ENCODE data around the gene R3HDM2.

Gene R3HDM2

GRCh38 chr12:57452181-57452936, 21.5 kb upstream of the R3HDM2 start:
- H4K8ac ChIP-seq (ENCODE audit: low read depth, low read length): no peak overlapping the region
- H3K36me3 ChIP-seq (ENCODE audit: control insufficient read depth in 1 of 2, insufficient read depth in 2 of 2, low read length in 2 of 2): no peaks in the 10 kb centered on the region
- H4K91ac ChIP-seq (ENCODE audit: low read depth, low read length): no peak overlapping the region
- H3K23ac ChIP-seq (ENCODE audit: low read length): no peak overlapping the region
- H3K79me1 ChIP-seq (ENCODE audit: low read length): no peaks in the 10 kb centered on the region
- H3K9ac ChIP-seq (ENCODE audit: low read length): no peak overlapping the region
- no peaks in the 10 kb centered on the region for H3K27me3 ChIP-seq (ENCODE audit: insufficient read depth, low read length)
- H3K18ac ChIP-seq (ENCODE audit: low read length): no peak overlapping the region
- H3K4ac ChIP-seq (ENCODE audit: low read depth, low read length): no peak overlapping the region
- peak in 1 of 2 donors; percentile 17 for DNase-seq
- no peak overlapping the region for H2AK5ac ChIP-seq (ENCODE audit: low read length)
- no peak overlapping the region for H2BK12ac ChIP-seq (ENCODE audit: low read length)
- H4K12ac ChIP-seq (ENCODE audit: low read depth, low read length): no peak overlapping the region
- H3K4me1 ChIP-seq (ENCODE audit: control insufficient read depth in 1 of 2, insufficient read depth in 2 of 2, low read length in 2 of 2): no peaks in the 10 kb centered on the region
- no peaks in the 10 kb centered on the region for H3K9me3 ChIP-seq (ENCODE audit: insufficient read depth, low read depth, low read length)
- no peak overlapping the region for H2BK5ac ChIP-seq (ENCODE audit: low read depth, low read length, poor library complexity)
- H3K27ac ChIP-seq (ENCODE audit: low read depth, low read length): no peak overlapping the region
- no CpG with 5 or more reads among the region's 9 CpGs for WGBS (ENCODE audit: extremely low coverage, insufficient coverage, insufficient read length)
- H3K4me2 ChIP-seq (ENCODE audit: low read length): no peak overlapping the region
- H2AFZ ChIP-seq (ENCODE audit: insufficient read depth, low read length, poor library complexity): no peak overlapping the region
- H2BK120ac ChIP-seq (ENCODE audit: insufficient read depth, low read length, poor library complexity): no peak overlapping the region
- no peak overlapping the region for H3K14ac ChIP-seq (ENCODE audit: low read length)
- H3K79me2 ChIP-seq (ENCODE audit: control insufficient read depth, insufficient read depth, low read length, poor library complexity): no peaks in the 10 kb centered on the region
- no peak overlapping the region for H3K4me3 ChIP-seq (ENCODE audit: low read depth, low read length)

GRCh38 chr12:57451233-57451778, 20.5 kb upstream of the R3HDM2 start:
- no peaks in the 10 kb centered on the region for H3K4me1 ChIP-seq (ENCODE audit: control insufficient read depth in 1 of 2, insufficient read depth in 2 of 2, low read length in 2 of 2)
- no peak overlapping the region for H3K4me2 ChIP-seq (ENCODE audit: low read length)
- no peak overlapping the region for H2AFZ ChIP-seq (ENCODE audit: insufficient read depth, low read length, poor library complexity)
- H2BK12ac ChIP-seq (ENCODE audit: low read length): no peak overlapping the region
- no CpG with 5 or more reads among the region's 6 CpGs for WGBS (ENCODE audit: extremely low coverage, insufficient coverage, insufficient read length)
- no peak overlapping the region for H3K4ac ChIP-seq (ENCODE audit: low read depth, low read length)
- no peaks in the 10 kb centered on the region for H3K36me3 ChIP-seq (ENCODE audit: control insufficient read depth in 1 of 2, insufficient read depth in 2 of 2, low read length in 2 of 2)
- H3K14ac ChIP-seq (ENCODE audit: low read length): no peak overlapping the region
- H4K8ac ChIP-seq (ENCODE audit: low read depth, low read length): no peak overlapping the region
- H4K91ac ChIP-seq (ENCODE audit: low read depth, low read length): no peak overlapping the region
- H3K27ac ChIP-seq (ENCODE audit: low read depth, low read length): no peak overlapping the region
- no peak overlapping the region for H3K4me3 ChIP-seq (ENCODE audit: low read depth, low read length)
- DNase-seq: no peak
- H3K79me2 ChIP-seq (ENCODE audit: control insufficient read depth, insufficient read depth, low read length, poor library complexity): no peaks in the 10 kb centered on the region
- no peak overlapping the region for H2AK5ac ChIP-seq (ENCODE audit: low read length)
- H4K12ac ChIP-seq (ENCODE audit: low read depth, low read length): no peak overlapping the region
- H2BK120ac ChIP-seq (ENCODE audit: insufficient read depth, low read length, poor library complexity): no peak overlapping the region
- no peaks in the 10 kb centered on the region for H3K79me1 ChIP-seq (ENCODE audit: low read length)
- H3K23ac ChIP-seq (ENCODE audit: low read length): no peak overlapping the region
- H3K9me3 ChIP-seq (ENCODE audit: insufficient read depth, low read depth, low read length): no peaks in the 10 kb centered on the region
- no peak overlapping the region for H3K18ac ChIP-seq (ENCODE audit: low read length)
- H2BK5ac ChIP-seq (ENCODE audit: low read depth, low read length, poor library complexity): no peak overlapping the region
- H3K9ac ChIP-seq (ENCODE audit: low read length): no peak overlapping the region
- no peaks in the 10 kb centered on the region for H3K27me3 ChIP-seq (ENCODE audit: insufficient read depth, low read length)

- Histone ChIP-seq H2BK5ac (ENCODE audit: low read depth, low read length, poor library complexity) (no peak overlapping the region), H4K91ac (ENCODE audit: low read depth, low read length) (no peak overlapping the region), H3K9me3 (ENCODE audit: insufficient read depth, low read depth, low read length) (no peaks in the 10 kb centered on the region), H3K9ac (ENCODE audit: low read length) (no peak overlapping the region), H3K36me3 (ENCODE audit: control insufficient read depth in 1 of 2, insufficient read depth in 2 of 2, low read length in 2 of 2) (no peaks in the 10 kb centered on the region), H3K4me2 (ENCODE audit: low read length) (no peak overlapping the region), H4K8ac (ENCODE audit: low read depth, low read length) (no peak overlapping the region), H3K79me1 (ENCODE audit: low read length) (no peaks in the 10 kb centered on the region), H3K14ac (ENCODE audit: low read length) (no peak overlapping the region), H3K4ac (ENCODE audit: low read depth, low read length) (no peak overlapping the region), H4K12ac (ENCODE audit: low read depth, low read length) (no peak overlapping the region), H3K18ac (ENCODE audit: low read length) (no peak overlapping the region), H3K4me1 (ENCODE audit: control insufficient read depth in 1 of 2, insufficient read depth in 2 of 2, low read length in 2 of 2) (no peaks in the 10 kb centered on the region), H2AK5ac (ENCODE audit: low read length) (no peak overlapping the region), H2AFZ (ENCODE audit: insufficient read depth, low read length, poor library complexity) (no peak overlapping the region), H2BK120ac (ENCODE audit: insufficient read depth, low read length, poor library complexity) (no peak overlapping the region), H2BK12ac (ENCODE audit: low read length) (no peak overlapping the region), H3K79me2 (ENCODE audit: control insufficient read depth, insufficient read depth, low read length, poor library complexity) (no peaks in the 10 kb centered on the region), H3K23ac (ENCODE audit: low read length) (no peak overlapping the region), H3K4me3 (ENCODE audit: low read depth, low read length) (no peak overlapping the region), H3K27ac (ENCODE audit: low read depth, low read length) (no peak overlapping the region), H3K27me3 (ENCODE audit: insufficient read depth, low read length) (no peaks in the 10 kb centered on the region)
- no CpG with 5 or more reads among the region's 3 CpGs for WGBS (ENCODE audit: extremely low coverage, insufficient coverage, insufficient read length)
- no peak for DNase-seq
These were observed 19.2 kb upstream of the R3HDM2 start for GRCh38 chr12:57450057-57450456.

- H3K4me2 ChIP-seq (ENCODE audit: low read length): no peak overlapping the region
- H2BK12ac ChIP-seq (ENCODE audit: low read length): no peak overlapping the region
- DNase-seq: no peak
- H2BK120ac ChIP-seq (ENCODE audit: insufficient read depth, low read length, poor library complexity): no peak overlapping the region
- H4K12ac ChIP-seq (ENCODE audit: low read depth, low read length): no peak overlapping the region
- H4K91ac ChIP-seq (ENCODE audit: low read depth, low read length): no peak overlapping the region
- no peak overlapping the region for H3K4me3 ChIP-seq (ENCODE audit: low read depth, low read length)
- H3K36me3 ChIP-seq (ENCODE audit: control insufficient read depth in 1 of 2, insufficient read depth in 2 of 2, low read length in 2 of 2): no peaks in the 10 kb centered on the region
- H3K9ac ChIP-seq (ENCODE audit: low read length): no peak overlapping the region
- no peaks in the 10 kb centered on the region for H3K27me3 ChIP-seq (ENCODE audit: insufficient read depth, low read length)
- H2BK5ac ChIP-seq (ENCODE audit: low read depth, low read length, poor library complexity): no peak overlapping the region
- no peak overlapping the region for H3K14ac ChIP-seq (ENCODE audit: low read length)
- WGBS (ENCODE audit: extremely low coverage, insufficient coverage, insufficient read length): no CpG with 5 or more reads among the region's 7 CpGs
- no peak overlapping the region for H2AFZ ChIP-seq (ENCODE audit: insufficient read depth, low read length, poor library complexity)
- no peak overlapping the region for H2AK5ac ChIP-seq (ENCODE audit: low read length)
- no peak overlapping the region for H3K4ac ChIP-seq (ENCODE audit: low read depth, low read length)
- H3K18ac ChIP-seq (ENCODE audit: low read length): no peak overlapping the region
- H3K79me1 ChIP-seq (ENCODE audit: low read length): no peaks in the 10 kb centered on the region
- no peaks in the 10 kb centered on the region for H3K9me3 ChIP-seq (ENCODE audit: insufficient read depth, low read depth, low read length)
- no peak overlapping the region for H4K8ac ChIP-seq (ENCODE audit: low read depth, low read length)
- no peaks in the 10 kb centered on the region for H3K4me1 ChIP-seq (ENCODE audit: control insufficient read depth in 1 of 2, insufficient read depth in 2 of 2, low read length in 2 of 2)
- no peak overlapping the region for H3K27ac ChIP-seq (ENCODE audit: low read depth, low read length)
- H3K79me2 ChIP-seq (ENCODE audit: control insufficient read depth, insufficient read depth, low read length, poor library complexity): no peaks in the 10 kb centered on the region
- no peak overlapping the region for H3K23ac ChIP-seq (ENCODE audit: low read length)
These were observed 18.5 kb upstream of the R3HDM2 start for GRCh38 chr12:57449375-57449774.

Data from trophoblast cell (in vitro differentiated cells and primary cell).